BLaER1 (cell line): ENCODE data around the gene ERC2.

Source experiments
- H3K27ac ChIP-seq: shearing (Covaris generic); formaldehyde crosslinking; 2 replicates; pipeline ENCODE4 v1.8.1; 2022
- H3K27me3 ChIP-seq: shearing (Covaris generic); formaldehyde crosslinking; 2 replicates; pipeline ENCODE4 v1.8.1; 2022
- H3K36me3 ChIP-seq: shearing (Covaris generic); formaldehyde crosslinking; 2 replicates; pipeline ENCODE4 v1.8.1; 2022
- H3K4me1 ChIP-seq: shearing (Covaris generic); formaldehyde crosslinking; 2 replicates; pipeline ENCODE4 v1.8.1; 2022
- H3K4me2 ChIP-seq: shearing (Covaris generic); formaldehyde crosslinking; 2 replicates; pipeline ENCODE4 v1.8.1; 2022
- H3K4me3 ChIP-seq: shearing (Covaris generic); formaldehyde crosslinking; 2 replicates; pipeline ENCODE4 v1.8.1; 2022
- H3K9ac ChIP-seq: shearing (Covaris generic); formaldehyde crosslinking; 2 replicates; pipeline ENCODE4 v1.8.1; 2022
- H3K9me3 ChIP-seq: shearing (Covaris generic); formaldehyde crosslinking; 2 replicates; pipeline ENCODE4 v1.8.1; 2022
- H4K20me1 ChIP-seq: shearing (Covaris generic); formaldehyde crosslinking; 2 replicates; pipeline ENCODE4 v1.8.1; 2022
- Cebpa-rat ChIP-seq: shearing (Covaris generic); IDR thresholded peaks from 2 replicates; pipeline ENCODE4 v1.8.1; 2022

Gene ERC2

DNA sequence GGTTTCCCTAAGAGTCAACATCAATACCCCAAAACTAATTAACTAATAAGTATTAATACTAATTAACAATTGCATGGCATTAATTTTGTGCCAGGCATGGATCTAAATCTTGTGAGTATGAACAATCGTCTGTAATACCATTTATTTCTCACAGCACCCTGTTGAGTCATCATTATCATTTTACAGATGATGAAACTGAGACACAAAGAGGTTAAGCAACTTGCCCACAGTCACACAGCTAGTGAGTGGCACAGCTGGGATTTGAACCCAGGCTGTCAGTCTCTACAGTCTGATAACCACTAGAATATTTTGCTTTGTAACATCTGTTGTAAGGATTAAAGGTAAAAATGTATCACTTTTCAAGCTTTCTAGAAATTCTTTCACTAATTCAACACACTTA lies 557.7 kb downstream of the ERC2 start:
- H3K4me3 ChIP-seq = no peak overlapping the region
- H3K4me2 ChIP-seq = no peak overlapping the region
- H4K20me1 ChIP-seq = no peaks in the 10 kb centered on the region
- H3K36me3 ChIP-seq = no peaks in the 10 kb centered on the region
- H3K9me3 ChIP-seq = no peaks in the 10 kb centered on the region
- no peak for TF ChIP-seq Cebpa-rat
- no peaks in the 10 kb centered on the region for H3K27me3 ChIP-seq
- H3K4me1 ChIP-seq = no peaks in the 10 kb centered on the region
- H3K27ac ChIP-seq = no peak overlapping the region
- no peak overlapping the region for H3K9ac ChIP-seq

GRCh38 chr3:55909373-55909772 lies 558.9 kb downstream of the ERC2 start:
- no peaks in the 10 kb centered on the region for H3K36me3 ChIP-seq
- TF ChIP-seq Cebpa-rat = no peak

GRCh38 chr3:55907616-55908015 lies 560.7 kb downstream of the ERC2 start:
- H4K20me1 ChIP-seq = no peaks in the 10 kb centered on the region

More at GRCh38 chr3:55909373-55909772, 558.9 kb downstream of the ERC2 start:
- Histone ChIP-seq H3K9ac (no peak overlapping the region), H4K20me1 (no peaks in the 10 kb centered on the region), H3K4me1 (no peaks in the 10 kb centered on the region), H3K4me3 (no peak overlapping the region), H3K4me2 (no peak overlapping the region), H3K27ac (no peak overlapping the region), H3K27me3 (no peaks in the 10 kb centered on the region), H3K9me3 (no peaks in the 10 kb centered on the region)

GRCh38 chr3:55906896-55907295 lies 561.4 kb downstream of the ERC2 start:
- Histone ChIP-seq H3K27me3 (no peaks in the 10 kb centered on the region), H4K20me1 (no peaks in the 10 kb centered on the region), H3K9ac (no peak overlapping the region), H3K9me3 (no peaks in the 10 kb centered on the region), H3K4me2 (no peak overlapping the region), H3K4me3 (no peak overlapping the region), H3K36me3 (no peaks in the 10 kb centered on the region), H3K27ac (no peak overlapping the region), H3K4me1 (no peaks in the 10 kb centered on the region)
- TF ChIP-seq Cebpa-rat = no peak

More at GRCh38 chr3:55907616-55908015, 560.7 kb downstream of the ERC2 start:
- H3K4me3 ChIP-seq = no peak overlapping the region
- no peak for TF ChIP-seq Cebpa-rat
- no peak overlapping the region for H3K9ac ChIP-seq
- H3K27ac ChIP-seq = no peak overlapping the region
- H3K4me1 ChIP-seq = no peaks in the 10 kb centered on the region
- H3K4me2 ChIP-seq = no peak overlapping the region
- H3K27me3 ChIP-seq = no peaks in the 10 kb centered on the region
- no peaks in the 10 kb centered on the region for H3K9me3 ChIP-seq
- H3K36me3 ChIP-seq = no peaks in the 10 kb centered on the region

DNA sequence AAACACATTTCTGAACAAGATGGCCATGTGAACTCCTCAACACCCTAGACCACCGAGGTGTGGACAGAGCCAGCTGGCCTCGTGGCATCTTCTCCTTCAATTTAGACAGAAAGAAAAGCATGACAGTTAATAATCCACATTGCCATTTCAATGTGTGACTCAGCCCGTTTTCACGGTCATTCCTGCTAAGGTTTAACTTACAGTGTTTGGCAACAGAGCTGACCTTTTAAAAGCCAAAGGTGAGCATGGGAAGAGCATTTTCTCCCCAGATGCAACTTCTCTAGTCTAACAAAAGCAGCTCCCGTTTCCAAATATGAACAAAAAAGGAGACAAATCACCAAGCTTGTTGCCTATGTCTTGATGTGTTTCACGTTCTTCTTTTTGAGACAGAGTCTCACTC lies 563.6 kb downstream of the ERC2 start:
- Histone ChIP-seq H3K4me2 (no peak overlapping the region), H3K4me1 (no peaks in the 10 kb centered on the region), H3K27me3 (no peaks in the 10 kb centered on the region), H3K9ac (no peak overlapping the region), H4K20me1 (no peaks in the 10 kb centered on the region), H3K36me3 (no peaks in the 10 kb centered on the region), H3K27ac (no peak overlapping the region), H3K4me3 (no peak overlapping the region), H3K9me3 (no peaks in the 10 kb centered on the region)
- TF ChIP-seq Cebpa-rat = no peak

DNA sequence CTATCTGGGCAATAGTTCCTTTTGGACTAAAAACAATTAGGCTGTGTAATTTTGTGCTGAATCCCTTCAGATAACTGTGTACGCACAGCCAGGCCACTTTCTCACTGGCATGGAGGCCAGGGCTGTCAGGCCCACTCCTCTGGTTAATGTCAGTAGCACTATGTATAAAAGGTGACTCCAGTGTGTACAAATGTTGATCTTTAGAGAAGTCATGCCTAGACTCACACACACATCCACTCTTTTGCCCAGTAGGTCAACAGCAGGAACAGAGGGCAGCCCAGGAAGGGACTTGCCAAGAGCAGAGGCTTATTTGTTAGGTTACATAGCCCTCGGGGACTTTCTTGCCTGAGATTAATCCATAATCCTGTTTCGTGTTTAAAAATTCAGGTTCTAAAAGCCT lies 564.6 kb downstream of the ERC2 start:
- Histone ChIP-seq H3K4me2 (no peak overlapping the region), H4K20me1 (no peaks in the 10 kb centered on the region), H3K4me1 (no peaks in the 10 kb centered on the region), H3K36me3 (no peaks in the 10 kb centered on the region), H3K9me3 (no peaks in the 10 kb centered on the region), H3K27me3 (no peaks in the 10 kb centered on the region), H3K4me3 (no peak overlapping the region), H3K27ac (no peak overlapping the region), H3K9ac (no peak overlapping the region)
- TF ChIP-seq Cebpa-rat = no peak

- TF ChIP-seq Cebpa-rat = no peak
- Histone ChIP-seq H3K27me3 (no peaks in the 10 kb centered on the region), H3K9ac (no peak overlapping the region), H3K4me2 (no peak overlapping the region), H3K4me1 (no peaks in the 10 kb centered on the region), H3K4me3 (no peak overlapping the region), H3K36me3 (no peaks in the 10 kb centered on the region), H3K27ac (no peak overlapping the region), H3K9me3 (no peaks in the 10 kb centered on the region), H4K20me1 (no peaks in the 10 kb centered on the region)
These were observed 565.9 kb downstream of the ERC2 start for GRCh38 chr3:55902221-55902900.

DNA sequence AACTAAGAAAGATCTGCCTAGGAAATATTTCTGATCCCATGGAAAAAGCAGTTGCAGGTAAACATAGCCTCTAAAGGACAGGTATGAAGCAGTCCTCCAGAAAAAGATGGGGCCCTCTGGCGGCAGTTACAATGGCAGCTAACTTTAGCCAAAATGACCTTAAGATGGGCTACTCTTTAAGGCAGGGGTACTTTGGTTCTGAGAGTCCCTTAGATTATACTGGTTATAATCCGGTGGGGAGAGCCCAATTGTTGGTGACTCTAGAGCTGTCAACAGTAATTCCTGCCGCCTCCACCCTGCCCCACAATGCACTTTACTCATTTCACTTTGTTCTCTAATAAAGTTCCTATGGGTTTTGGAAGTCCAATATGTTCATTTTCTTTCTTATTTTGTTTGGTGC lies 568.4 kb downstream of the ERC2 start:
- TF ChIP-seq Cebpa-rat = no peak
- H3K4me3 ChIP-seq = no peak overlapping the region
- no peaks in the 10 kb centered on the region for H3K27me3 ChIP-seq
- no peaks in the 10 kb centered on the region for H3K36me3 ChIP-seq
- no peaks in the 10 kb centered on the region for H3K9me3 ChIP-seq
- H3K4me2 ChIP-seq = no peak overlapping the region
- H3K27ac ChIP-seq = no peak overlapping the region
- no peak overlapping the region for H3K9ac ChIP-seq
- H3K4me1 ChIP-seq = no peaks in the 10 kb centered on the region
- H4K20me1 ChIP-seq = no peaks in the 10 kb centered on the region

GRCh38 chr3:55897573-55898224 lies 570.6 kb downstream of the ERC2 start:
- Histone ChIP-seq H3K36me3 (no peaks in the 10 kb centered on the region), H3K27me3 (no peaks in the 10 kb centered on the region)

DNA sequence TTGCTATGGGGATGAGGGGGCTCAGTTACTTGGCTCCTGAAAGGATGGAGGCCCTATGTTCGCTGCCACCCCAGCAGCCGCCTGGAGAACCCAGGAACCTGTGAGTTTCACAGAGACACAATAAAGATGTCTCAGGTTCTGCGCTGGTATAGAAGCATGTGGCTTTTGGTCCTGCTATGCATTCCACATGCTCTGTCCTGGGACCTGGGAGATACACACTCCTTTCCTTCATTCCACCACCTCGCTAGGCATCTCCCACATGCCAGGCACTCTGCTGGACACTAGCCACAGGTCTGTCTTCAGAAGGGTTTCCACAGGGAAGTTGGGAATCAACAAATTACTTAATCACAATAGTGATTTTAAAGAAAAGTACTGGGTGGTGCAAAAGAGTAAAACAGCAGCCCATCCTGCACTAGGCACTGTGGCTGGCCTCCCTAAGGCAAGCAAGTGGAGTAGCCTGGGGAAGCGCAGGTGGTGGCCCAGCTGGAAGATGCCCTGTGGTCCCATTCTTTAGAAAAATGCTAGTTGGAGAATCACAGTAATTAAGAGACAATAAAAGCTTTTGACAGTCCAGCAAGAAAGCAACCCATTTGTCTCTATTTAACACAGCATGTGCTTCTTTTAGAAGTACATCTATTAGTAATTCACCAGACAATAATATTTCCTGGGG lies 572.2 kb downstream of the ERC2 start:
- no peaks in the 10 kb centered on the region for H4K20me1 ChIP-seq
- TF ChIP-seq Cebpa-rat = no peak
- H3K9me3 ChIP-seq = no peaks in the 10 kb centered on the region
- H3K9ac ChIP-seq = no peak overlapping the region
- H3K27me3 ChIP-seq = no peaks in the 10 kb centered on the region
- H3K4me3 ChIP-seq = no peak overlapping the region
- H3K36me3 ChIP-seq = no peaks in the 10 kb centered on the region
- no peak overlapping the region for H3K4me2 ChIP-seq
- H3K27ac ChIP-seq = no peak overlapping the region
- no peaks in the 10 kb centered on the region for H3K4me1 ChIP-seq

More at GRCh38 chr3:55897573-55898224, 570.6 kb downstream of the ERC2 start:
- Histone ChIP-seq H3K27ac (no peak overlapping the region), H4K20me1 (no peaks in the 10 kb centered on the region), H3K9me3 (no peaks in the 10 kb centered on the region), H3K4me2 (no peak overlapping the region), H3K4me3 (no peak overlapping the region), H3K9ac (no peak overlapping the region), H3K4me1 (no peaks in the 10 kb centered on the region)
- TF ChIP-seq Cebpa-rat = no peak
